Activated naive CD4-positive, alpha-beta T cell treated with anti-CD3 and anti-CD28 coated beads, Interleukin-2, amount 50 U/mL, for 72 hours (primary cell): Measurements from ENCODE around the gene DMPK. TPM values are rescaled to one million over a fixed set of nuclear protein-coding genes. Genes with fewer than 3 reads are reported as not detected.
"Not testable (repeated sequence)": the region's sequence is repeated elsewhere in the genome, so short reads cannot be mapped to it uniquely, and the experiment has no call there.

Experiments
- ATAC-seq, 2 donors: fragments of 150-1000 bp; cut with Tn5 transposase; 2 replicates each; pipeline ENCODE4 v1.10.0; 2021; ENCODE audit warnings: mild to moderate bottlenecking in 2 of 2, moderate library complexity in 2 of 2
- DNase-seq, 2 donors: peaks; one replicate each; pipeline ENCODE4 v3.0.0; 2021 to 2022; ENCODE audit warnings: low spot score in 2 of 2
- H3K27ac Mint-ChIP-seq, 2 donors: one replicate each; pipeline ENCODE4 v1.8.0; 2022; ENCODE audit warnings: mild to moderate bottlenecking in 2 of 2, mixed read lengths in 2 of 2
- H3K36me3 Mint-ChIP-seq, 2 donors: one replicate each; pipeline ENCODE4 v1.8.0; 2022; ENCODE audit warnings: mixed read lengths in 2 of 2
- H3K9me3 Mint-ChIP-seq, 2 donors: one replicate each; pipeline ENCODE4 v1.8.0; 2022; ENCODE audit warnings: mixed read lengths in 2 of 2
- total RNA-seq, 2 donors: library from RNA; stranded (reverse); gene quantifications; one replicate each; pipeline ENCODE4 v1.2.3, GENCODE V29; 2022

The DMPK gene
- total RNA-seq, 2 donors from 2014 or later, result 11.1 to 13.8 TPM

- Mint-ChIP-seq H3K27ac (no peak overlapping the region), H3K36me3 (no peaks in the 10 kb centered on the region), H3K9me3 (no peaks in the 10 kb centered on the region)
- DNase-seq, result no peak
- no peak for ATAC-seq
Measured at GRCh38 chr19:45747513-45747912, 34.8 kb downstream of the DMPK start.

GRCh38 chr19:45746866-45747265 is 35.4 kb downstream of the DMPK start:
- no peak for ATAC-seq
- no peak for DNase-seq
- Mint-ChIP-seq H3K27ac (no peak overlapping the region), H3K36me3 (no peaks in the 10 kb centered on the region), H3K9me3 (no peaks in the 10 kb centered on the region)

GRCh38 chr19:45745606-45746005 is 36.7 kb downstream of the DMPK start:
- Mint-ChIP-seq H3K27ac (no peak overlapping the region), H3K36me3 (no peaks in the 10 kb centered on the region), H3K9me3 (no peaks in the 10 kb centered on the region)
- ATAC-seq (no peak), DNase-seq (no peak)

- ATAC-seq, result no peak
- H3K36me3 Mint-ChIP-seq, result no peaks in the 10 kb centered on the region
- H3K9me3 Mint-ChIP-seq, result no peaks in the 10 kb centered on the region
Measured at GRCh38 chr19:45742969-45743368, 39.3 kb downstream of the DMPK start.

GRCh38 chr19:45739498-45740439 is 42.5 kb downstream of the DMPK start:
- no peak for ATAC-seq
- Mint-ChIP-seq H3K36me3 (no peaks in the 10 kb centered on the region), H3K9me3 (no peaks in the 10 kb centered on the region), H3K27ac (no peak overlapping the region)
- no peak for DNase-seq

More at GRCh38 chr19:45742969-45743368, 39.3 kb downstream of the DMPK start:
- H3K27ac Mint-ChIP-seq, result no peak overlapping the region
- no peak for DNase-seq

GRCh38 chr19:45733160-45733810 is 49.0 kb downstream of the DMPK start, which contains the start of gene MEIOSIN:
MEIOSIN (plus strand) TSS chr19:45733439; CDS start chr19:45735377, 1,938 bp downstream.
- H3K36me3 Mint-ChIP-seq, result peaks cover 0 to 9% of the 10 kb centered on the region in 2 donors
- DNase-seq (no peak), ATAC-seq (no peak)

GRCh38 chr19:45730368-45731288 is 51.7 kb downstream of the DMPK start, which contains the start of gene FBXO46:
FBXO46 (minus strand) TSS chr19:45730896; CDS start chr19:45713495, 17,401 bp downstream.
- ATAC-seq, result peak; percentile 99
- Mint-ChIP-seq H3K36me3 (peaks cover 0 to 9% of the 10 kb centered on the region in 2 donors), H3K27ac (peak within 1 kb of the TSS; percentile 92 to 96), H3K9me3 (no peaks in the 10 kb centered on the region)
- peak; percentile 91 to 92 for DNase-seq

More at GRCh38 chr19:45733160-45733810, 49.0 kb downstream of the DMPK start, which contains the start of gene MEIOSIN:
- Mint-ChIP-seq H3K27ac (no peak within 1 kb of the TSS), H3K9me3 (no peaks in the 10 kb centered on the region)

- DNase-seq, result no peak
- ATAC-seq, result no peak
- peaks cover 0 to 9% of the 10 kb centered on the region in 2 donors for H3K36me3 Mint-ChIP-seq
Measured at GRCh38 chr19:45729800-45730290, 52.4 kb downstream of the DMPK start.

GRCh38 chr19:45728683-45729082 is 53.6 kb downstream of the DMPK start:
- not testable (repeated sequence) for ATAC-seq, H3K36me3 Mint-ChIP-seq, H3K9me3 Mint-ChIP-seq, DNase-seq
- H3K27ac Mint-ChIP-seq, result peak overlapping the region in 1 of 2 donors; percentile 32

More at GRCh38 chr19:45729800-45730290, 52.4 kb downstream of the DMPK start:
- Mint-ChIP-seq H3K9me3 (no peaks in the 10 kb centered on the region), H3K27ac (peak overlapping the region; percentile 92 to 96)

GRCh38 chr19:45720065-45720464 is 62.2 kb downstream of the DMPK start:
- ATAC-seq, H3K9me3 Mint-ChIP-seq, DNase-seq, H3K27ac Mint-ChIP-seq: not testable (repeated sequence)
- H3K36me3 Mint-ChIP-seq, result peaks cover 22 to 50% of the 10 kb centered on the region in 2 donors

Other genes starting within 250 kb of the DMPK start
- gene OPA3, start 197.7 kb downstream of the DMPK start, total RNA-seq, result 10 to 100 TPM; 16.6 to 16.7 TPM
- gene GPR4, start 180.3 kb downstream of the DMPK start, total RNA-seq, result under 1 TPM in 1 of 2 donors, not detected in 1; 0.09 TPM
- 100 to 1,000 TPM; 142 to 161 TPM for gene EML2, start 143.1 kb downstream of the DMPK start, total RNA-seq
- 10 to 100 TPM in 1 of 2 donors, 1 to 10 TPM in 1; 7.0 to 15.7 TPM for gene GIPR, start 114.3 kb downstream of the DMPK start, total RNA-seq
- gene SNRPD2, start 90.5 kb downstream of the DMPK start, total RNA-seq, result 100 to 1,000 TPM; 755 to 839 TPM
- gene QPCTL, start 89.8 kb downstream of the DMPK start, total RNA-seq, result 10 to 100 TPM; 21.0 to 30.6 TPM
- gene FBXO46, start 51.6 kb downstream of the DMPK start, total RNA-seq, result 10 to 100 TPM; 40.1 to 47.9 TPM
- under 1 TPM in 1 of 2 donors, not detected in 1; 0.48 TPM for gene MEIOSIN, start 49.1 kb downstream of the DMPK start, total RNA-seq
- gene SIX5, start 13.2 kb downstream of the DMPK start, total RNA-seq, result 1 to 10 TPM; 2.7 to 4.3 TPM
- gene DMWD, start 10.4 kb upstream of the DMPK start, total RNA-seq, result 10 to 100 TPM; 20.4 to 20.5 TPM
- under 1 TPM; 0.14 to 0.39 TPM for gene RSPH6A, start 32.8 kb upstream of the DMPK start, total RNA-seq
- 100 to 1,000 TPM in 1 of 2 donors, 10 to 100 TPM in 1; 85.8 to 118 TPM for gene SYMPK, start 80.7 kb upstream of the DMPK start, total RNA-seq
- gene FOXA3, start 81.8 kb upstream of the DMPK start, total RNA-seq, result 1 to 10 TPM in 1 of 2 donors, under 1 TPM in 1; 0.46 to 1.3 TPM
- 10 to 100 TPM; 14.9 to 15.6 TPM for gene IRF2BP1, start 103.7 kb upstream of the DMPK start, total RNA-seq
- gene MYPOP, start 120.1 kb upstream of the DMPK start, total RNA-seq, result 1 to 10 TPM; 8.3 to 9.1 TPM
- not detected for gene NANOS2, start 132.3 kb upstream of the DMPK start, total RNA-seq
- under 1 TPM in 1 of 2 donors, not detected in 1; 0.08 TPM for gene NOVA2, start 191.4 kb upstream of the DMPK start, total RNA-seq
- gene CCDC61, start 213.0 kb upstream of the DMPK start, total RNA-seq, result 10 to 100 TPM; 29.3 to 34.4 TPM
- gene PGLYRP1, start 240.6 kb upstream of the DMPK start, total RNA-seq, result not detected